CD4-positive, CD25-positive, alpha-beta regulatory T cell (primary cell): ENCODE data around the gene C1QC. TPM values are rescaled to one million over a fixed set of nuclear protein-coding genes. Genes with fewer than 3 reads are reported as not detected.

Experiments
- ATAC-seq, 2 donors: fragments of 150-1000 bp; cut with Tn5 transposase; one replicate each; pipeline ENCODE4 v1.10.0; 2021; ENCODE audit warnings: low read depth in 2 of 2, moderate number of reproducible peaks in 2 of 2, moderate library complexity in 1 of 2
- DNase-seq, 3 donors: peaks; one replicate each; pipeline versions ENCODE4 v3.0.0 to v3.0.0-alpha.2; 2012 to 2022; ENCODE audit warnings: mixed read lengths in 1 of 3
- H3K27ac ChIP-seq: one replicate; pipeline ENCODE4 v1.7.0; 2013; ENCODE audit warnings: mild to moderate bottlenecking, low read length; ENCODE audit not compliant: insufficient read depth, poor library complexity, severe bottlenecking
- H3K27me3 ChIP-seq: one replicate; pipeline ENCODE4 v1.7.0; 2013; ENCODE audit warnings: low read length; ENCODE audit not compliant: control insufficient read depth, insufficient read depth
- H3K36me3 ChIP-seq: one replicate; pipeline ENCODE4 v1.7.0; 2013; ENCODE audit warnings: mild to moderate bottlenecking, low read length, moderate library complexity; ENCODE audit not compliant: control insufficient read depth, insufficient read depth
- H3K4me1 ChIP-seq: 2 replicates; pipeline ENCODE4 v1.7.0; 2013; ENCODE audit warnings: mild to moderate bottlenecking, low read length; ENCODE audit not compliant: insufficient read depth, control insufficient read depth, poor library complexity, severe bottlenecking
- H3K4me3 ChIP-seq: one replicate; pipeline ENCODE4 v1.7.0; 2013; ENCODE audit warnings: low read depth, mild to moderate bottlenecking, low read length, moderate library complexity
- H3K9me3 ChIP-seq, 2 experiments: 1 replicate in 1 of 2; 2 replicates in 1 of 2; pipeline ENCODE4 v1.7.0; 2013; ENCODE audit warnings: low read length in 2 of 2, mild to moderate bottlenecking in 1 of 2, moderate library complexity in 1 of 2; ENCODE audit not compliant: control insufficient read depth in 2 of 2
- H3K27ac Mint-ChIP-seq, 3 donors: one replicate each; pipeline ENCODE4 v1.8.0; 2020 to 2022; ENCODE audit warnings: mild to moderate bottlenecking in 3 of 3, mixed read lengths in 3 of 3, moderate library complexity in 2 of 3
- H3K27me3 Mint-ChIP-seq: one replicate; pipeline ENCODE4 v1.8.0; 2022; ENCODE audit warnings: mild to moderate bottlenecking, mixed read lengths
- H3K36me3 Mint-ChIP-seq: one replicate; pipeline ENCODE4 v1.8.0; 2020; ENCODE audit warnings: mixed read lengths
- H3K4me1 Mint-ChIP-seq, 4 donors: one replicate each; pipeline ENCODE4 v1.8.0; 2020 to 2022; ENCODE audit warnings: mixed read lengths in 4 of 4, mild to moderate bottlenecking in 1 of 4
- H3K4me3 Mint-ChIP-seq, 4 donors: one replicate each; pipeline ENCODE4 v1.8.0; 2020 to 2022; ENCODE audit warnings: mild to moderate bottlenecking in 4 of 4, mixed read lengths in 4 of 4, moderate library complexity in 3 of 4
- H3K9me3 Mint-ChIP-seq, 7 donors: one replicate each; pipeline ENCODE4 v1.8.0; 2020 to 2022; ENCODE audit warnings: mixed read lengths in 7 of 7, mild to moderate bottlenecking in 3 of 7, moderate library complexity in 2 of 7
- polyA plus RNA-seq, 4 donors: library from polyadenylated mRNA; unstranded; fragments of 300-500 nt; fragmentation: Illumina TruSeq; gene quantifications; one replicate each; pipeline ENCODE4 v1.2.3, GENCODE V29; 2021
- total RNA-seq: library from RNA; stranded (reverse); gene quantifications from one replicate; pipeline ENCODE4 v1.2.3, GENCODE V29; 2022

C1QC gene
- total and polyA plus RNA-seq, 5 donors from 2014 or later: not detected

- Histone ChIP-seq H3K36me3 (no peaks in the 10 kb centered on the region), H3K9me3 (no peaks in the 10 kb centered on the region), H3K4me3 (no peak overlapping the region), H3K27ac (no peak overlapping the region), H3K27me3 (no peaks in the 10 kb centered on the region), H3K4me1 (no peaks in the 10 kb centered on the region)
- H3K27ac Mint-ChIP-seq: no peak overlapping the region
- peaks cover 0 to 1% (median 0%) of the 10 kb centered on the region in 7 donors for H3K9me3 Mint-ChIP-seq
- no peaks in the 10 kb centered on the region for H3K4me1 Mint-ChIP-seq
- H3K27me3 Mint-ChIP-seq: peaks cover 31% of the 10 kb centered on the region
- DNase-seq: no peak
- H3K4me3 Mint-ChIP-seq: no peak overlapping the region
- ATAC-seq: no peak
- no peaks in the 10 kb centered on the region for H3K36me3 Mint-ChIP-seq
Observed at GRCh38 chr1:22621761-22622160, 21.7 kb upstream of the C1QC start.

- peak overlapping the region in 1 of 3 donors; percentile 32 for H3K27ac Mint-ChIP-seq
- no peaks in the 10 kb centered on the region for H3K36me3 Mint-ChIP-seq
- no peak overlapping the region for H3K27ac ChIP-seq
- H3K4me3 ChIP-seq: no peak overlapping the region
- peaks cover 0 to 1% (median 0%) of the 10 kb centered on the region in 7 donors for H3K9me3 Mint-ChIP-seq
- H3K4me1 ChIP-seq: no peaks in the 10 kb centered on the region
- no peak for ATAC-seq
- H3K27me3 Mint-ChIP-seq: peaks cover 27% of the 10 kb centered on the region
- H3K4me3 Mint-ChIP-seq: no peak overlapping the region
- H3K27me3 ChIP-seq: no peaks in the 10 kb centered on the region
- no peak for DNase-seq
- no peaks in the 10 kb centered on the region for H3K36me3 ChIP-seq
- H3K4me1 Mint-ChIP-seq: no peaks in the 10 kb centered on the region
- no peaks in the 10 kb centered on the region for H3K9me3 ChIP-seq
Observed at GRCh38 chr1:22625262-22625925, 18.0 kb upstream of the C1QC start.

- Mint-ChIP-seq H3K27ac (no peak overlapping the region), H3K36me3 (no peaks in the 10 kb centered on the region), H3K4me1 (no peaks in the 10 kb centered on the region), H3K4me3 (no peak overlapping the region), H3K27me3 (peaks cover 27% of the 10 kb centered on the region), H3K9me3 (peaks cover 0 to 1% (median 0%) of the 10 kb centered on the region in 7 donors)
- Histone ChIP-seq H3K36me3 (no peaks in the 10 kb centered on the region), H3K4me3 (no peak overlapping the region), H3K9me3 (no peaks in the 10 kb centered on the region), H3K27ac (no peak overlapping the region), H3K4me1 (no peaks in the 10 kb centered on the region), H3K27me3 (no peaks in the 10 kb centered on the region)
- ATAC-seq: no peak
- no peak for DNase-seq
Observed at GRCh38 chr1:22626237-22627157, 16.9 kb upstream of the C1QC start.

- Mint-ChIP-seq H3K27ac (no peak overlapping the region), H3K36me3 (no peaks in the 10 kb centered on the region), H3K27me3 (peaks cover 25% of the 10 kb centered on the region), H3K9me3 (peaks cover 0 to 1% (median 0%) of the 10 kb centered on the region in 7 donors), H3K4me1 (no peaks in the 10 kb centered on the region), H3K4me3 (no peak overlapping the region)
- ATAC-seq (no peak), DNase-seq (no peak)
- Histone ChIP-seq H3K4me3 (no peak overlapping the region), H3K27me3 (no peaks in the 10 kb centered on the region), H3K4me1 (no peaks in the 10 kb centered on the region), H3K27ac (no peak overlapping the region), H3K9me3 (no peaks in the 10 kb centered on the region), H3K36me3 (no peaks in the 10 kb centered on the region)
Observed at GRCh38 chr1:22627331-22627730, 16.1 kb upstream of the C1QC start.

- Mint-ChIP-seq H3K4me3 (no peak overlapping the region), H3K36me3 (no peaks in the 10 kb centered on the region), H3K4me1 (no peaks in the 10 kb centered on the region), H3K27me3 (peaks cover 29% of the 10 kb centered on the region), H3K9me3 (no peaks in the 10 kb centered on the region), H3K27ac (no peak overlapping the region)
- no peaks in the 10 kb centered on the region for H3K4me1 ChIP-seq
- ATAC-seq: no peak
- no peaks in the 10 kb centered on the region for H3K27me3 ChIP-seq
- H3K4me3 ChIP-seq: no peak overlapping the region
- no peak overlapping the region for H3K27ac ChIP-seq
- no peaks in the 10 kb centered on the region for H3K9me3 ChIP-seq
- no peaks in the 10 kb centered on the region for H3K36me3 ChIP-seq
- DNase-seq: no peak
Observed at GRCh38 chr1:22628698-22629444, 14.6 kb upstream of the C1QC start.

GRCh38 chr1:22629886-22630285, 13.5 kb upstream of the C1QC start:
- H3K36me3 Mint-ChIP-seq: no peaks in the 10 kb centered on the region
- peaks cover 25% of the 10 kb centered on the region for H3K27me3 Mint-ChIP-seq
- ATAC-seq: no peak
- Histone ChIP-seq H3K27me3 (no peaks in the 10 kb centered on the region), H3K27ac (no peak overlapping the region), H3K9me3 (no peaks in the 10 kb centered on the region), H3K4me3 (no peak overlapping the region), H3K36me3 (no peaks in the 10 kb centered on the region), H3K4me1 (no peaks in the 10 kb centered on the region)
- H3K9me3 Mint-ChIP-seq: no peaks in the 10 kb centered on the region
- H3K4me1 Mint-ChIP-seq: no peaks in the 10 kb centered on the region
- no peak overlapping the region for H3K4me3 Mint-ChIP-seq
- no peak overlapping the region for H3K27ac Mint-ChIP-seq
- DNase-seq: no peak

GRCh38 chr1:22633697-22634463, 9.6 kb upstream of the C1QC start:
- Histone ChIP-seq H3K4me1 (no peaks in the 10 kb centered on the region), H3K4me3 (no peak overlapping the region), H3K27ac (no peak overlapping the region), H3K27me3 (no peaks in the 10 kb centered on the region), H3K9me3 (no peaks in the 10 kb centered on the region), H3K36me3 (no peaks in the 10 kb centered on the region)
- Mint-ChIP-seq H3K27ac (peak overlapping the region in 1 of 3 donors; percentile 24), H3K9me3 (no peaks in the 10 kb centered on the region), H3K4me3 (no peak overlapping the region), H3K4me1 (no peaks in the 10 kb centered on the region), H3K27me3 (peaks cover 18% of the 10 kb centered on the region), H3K36me3 (no peaks in the 10 kb centered on the region)
- no peak for ATAC-seq
- no peak for DNase-seq
